NCI-H2227 (cell line): Measurements from ENCODE around the gene RCL1.
"Not testable (repeated sequence)": the region's sequence is repeated elsewhere in the genome, so short reads cannot be mapped to it uniquely, and the experiment has no call there.

Experiments
- DNase-seq: peaks from one replicate; lab custom pipeline; 2025; ENCODE audit not compliant: unreplicated experiment; lab: John Stamatoyannopoulos, UW

Gene RCL1, protein sequence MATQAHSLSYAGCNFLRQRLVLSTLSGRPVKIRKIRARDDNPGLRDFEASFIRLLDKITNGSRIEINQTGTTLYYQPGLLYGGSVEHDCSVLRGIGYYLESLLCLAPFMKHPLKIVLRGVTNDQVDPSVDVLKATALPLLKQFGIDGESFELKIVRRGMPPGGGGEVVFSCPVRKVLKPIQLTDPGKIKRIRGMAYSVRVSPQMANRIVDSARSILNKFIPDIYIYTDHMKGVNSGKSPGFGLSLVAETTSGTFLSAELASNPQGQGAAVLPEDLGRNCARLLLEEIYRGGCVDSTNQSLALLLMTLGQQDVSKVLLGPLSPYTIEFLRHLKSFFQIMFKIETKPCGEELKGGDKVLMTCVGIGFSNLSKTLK

DNA sequence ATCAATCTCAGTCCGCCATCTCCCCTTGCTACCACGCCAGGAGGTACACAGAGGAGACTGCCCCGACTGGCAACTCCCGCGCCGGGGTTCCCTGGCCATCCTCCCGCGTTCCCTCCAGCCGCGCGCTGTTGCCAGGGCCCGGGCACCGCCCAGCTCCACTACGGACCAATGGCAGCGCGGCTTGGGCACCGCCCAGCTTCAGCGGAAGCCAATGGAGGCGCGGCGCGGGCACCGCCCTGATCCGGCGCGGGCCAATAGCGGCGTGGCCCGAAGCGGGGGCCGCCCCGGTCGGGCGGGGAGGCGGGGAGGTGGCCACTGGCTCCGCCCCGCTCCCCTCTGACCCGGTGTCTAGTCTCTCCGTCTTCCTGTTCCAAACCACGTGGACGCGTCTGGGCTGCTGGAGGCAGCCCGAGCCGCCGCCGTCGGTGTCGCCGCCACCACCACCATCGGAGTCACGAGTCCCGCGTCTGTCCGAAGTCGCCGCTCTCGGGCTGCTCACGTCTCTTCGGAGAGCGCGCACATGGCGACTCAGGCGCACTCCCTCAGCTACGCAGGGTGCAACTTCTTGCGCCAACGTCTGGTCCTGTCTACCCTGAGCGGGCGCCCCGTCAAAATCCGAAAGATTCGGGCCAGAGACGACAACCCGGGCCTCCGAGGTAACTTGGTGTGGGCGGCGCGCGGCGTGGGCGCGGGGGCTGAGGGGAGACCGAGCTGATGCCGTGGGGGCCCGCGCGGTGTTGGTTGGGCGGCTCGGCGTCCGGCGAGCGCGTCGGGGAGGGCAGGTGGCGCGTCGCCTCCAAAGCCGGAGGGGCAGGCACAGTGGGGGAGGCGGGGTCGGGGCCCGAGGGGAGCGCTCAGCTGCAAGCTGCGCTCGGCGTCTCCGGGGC, at the start of gene RCL1:
Gene RCL1, plus strand, starts transcription at position 373 of the 887 bp plus-strand sequence. Its CDS starts 148 bp downstream, at position 521.
- DNase-seq: peak; percentile 98

DNA sequence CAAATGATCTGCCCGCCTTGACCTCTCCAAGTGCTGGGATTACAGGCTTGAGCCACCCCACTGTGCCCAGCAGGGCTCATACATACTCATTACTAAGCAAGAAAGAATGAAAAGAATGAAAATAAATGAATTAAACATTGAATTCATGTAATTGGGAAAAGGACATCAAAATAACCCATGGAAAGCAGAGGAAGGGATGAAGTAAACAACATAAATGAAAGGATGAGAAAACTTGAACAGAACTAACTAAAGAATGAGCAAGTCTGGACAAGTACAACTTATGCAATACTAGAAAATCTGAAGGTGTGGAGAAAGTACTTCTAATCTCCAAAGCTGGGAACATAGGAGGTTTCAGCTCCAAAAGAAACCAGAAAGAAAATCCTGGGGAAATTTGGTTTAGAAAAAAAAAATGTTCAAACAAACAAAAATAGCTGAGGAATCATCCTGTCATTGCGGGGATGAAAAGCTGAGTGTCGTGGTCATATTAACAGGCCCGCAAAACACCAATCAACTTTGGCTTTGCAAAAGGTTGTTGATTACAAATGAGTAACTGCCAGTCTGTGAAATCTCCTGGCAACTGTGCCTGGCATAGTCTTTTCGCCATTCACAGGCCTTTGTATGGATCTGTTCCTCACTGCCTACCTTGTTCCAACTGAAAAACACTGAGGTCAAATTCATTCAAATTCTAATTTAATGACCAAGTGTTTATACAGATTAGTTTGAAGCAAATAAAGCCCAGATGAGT, 49.4 kb upstream of the RCL1 start:
- no peak for DNase-seq

DNA sequence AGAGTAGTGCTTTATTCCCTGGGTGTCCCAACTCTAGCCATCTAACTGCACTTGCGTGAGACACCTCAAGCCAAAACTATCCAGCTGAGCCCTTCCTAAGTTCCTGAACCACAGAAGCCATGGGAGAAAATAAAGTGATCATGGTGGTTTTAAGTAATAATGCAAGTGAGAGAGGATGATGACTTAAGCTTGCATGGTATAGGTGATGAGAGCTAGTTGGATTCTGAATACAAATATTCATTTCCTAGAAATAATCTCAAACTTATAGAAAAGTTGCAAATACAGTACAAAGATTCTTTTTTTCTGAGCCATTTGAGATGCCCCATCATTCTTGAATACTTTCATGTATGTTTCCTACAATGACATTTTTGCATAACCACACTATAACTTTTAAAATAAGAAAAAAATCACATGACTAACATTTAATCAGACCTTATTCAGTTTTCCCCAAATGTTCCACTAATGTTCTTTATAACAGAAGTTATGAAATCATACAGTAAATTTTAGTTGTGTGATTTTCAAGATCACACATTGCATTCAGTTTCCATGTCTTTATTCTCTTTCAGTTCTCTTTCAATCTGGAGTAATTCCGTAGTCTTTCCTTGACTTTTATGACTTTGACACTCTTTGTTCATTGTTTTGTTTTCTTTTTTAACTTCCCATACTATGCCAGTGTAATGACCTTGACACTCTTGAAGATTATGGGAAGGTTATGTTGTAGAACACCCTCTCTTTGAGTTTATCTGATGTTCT, 46.3 kb upstream of the RCL1 start:
- DNase-seq: no peak

DNA sequence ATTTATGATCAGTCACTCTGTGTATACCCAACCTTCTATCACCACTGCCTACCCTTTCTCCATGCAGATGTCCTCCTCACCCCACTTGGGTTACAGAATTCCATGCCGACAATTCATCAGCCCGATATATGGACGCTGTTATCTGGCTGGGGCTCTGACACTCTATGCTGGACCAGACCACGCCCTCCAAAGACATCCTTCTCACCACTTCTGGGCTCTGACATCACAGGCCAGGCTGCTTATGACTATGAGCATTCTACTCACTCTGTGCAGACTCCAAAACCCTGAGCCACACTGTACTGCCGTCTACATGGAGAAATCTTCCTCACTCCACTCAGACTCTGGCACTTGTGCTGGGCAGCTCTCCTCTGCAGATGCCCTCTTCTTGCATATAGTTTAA, 44.1 kb upstream of the RCL1 start:
- no peak for DNase-seq

DNA sequence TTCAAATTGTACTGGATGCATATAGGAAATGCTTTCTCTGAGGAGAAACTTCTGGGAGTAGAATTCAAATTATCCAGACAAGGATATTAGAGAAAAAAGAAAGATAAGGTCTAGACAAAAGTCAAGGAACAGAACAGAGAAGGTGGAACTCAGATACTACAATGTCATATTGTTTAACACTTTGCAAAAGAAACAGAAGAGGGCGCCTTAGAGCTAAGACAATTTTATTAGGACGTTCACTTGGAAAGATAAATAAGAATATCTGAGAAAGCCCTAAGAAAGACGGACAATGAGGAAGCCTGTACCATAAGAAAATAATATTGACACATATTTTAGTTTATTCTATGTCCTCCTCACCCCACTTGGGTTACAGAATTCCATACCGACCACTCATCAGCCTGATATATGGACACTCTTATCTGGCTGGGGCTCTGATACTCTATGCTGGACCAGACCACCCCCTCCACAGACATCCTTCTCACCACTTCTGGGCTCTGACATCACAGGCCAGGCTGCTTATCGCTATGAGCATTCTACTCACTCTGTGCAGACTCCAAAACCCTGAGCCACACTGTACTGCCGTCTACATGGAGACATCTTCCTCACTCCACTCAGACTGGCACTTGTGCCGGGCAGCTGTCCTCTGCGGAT, 42.6 kb upstream of the RCL1 start:
- DNase-seq: peak; percentile 63

DNA sequence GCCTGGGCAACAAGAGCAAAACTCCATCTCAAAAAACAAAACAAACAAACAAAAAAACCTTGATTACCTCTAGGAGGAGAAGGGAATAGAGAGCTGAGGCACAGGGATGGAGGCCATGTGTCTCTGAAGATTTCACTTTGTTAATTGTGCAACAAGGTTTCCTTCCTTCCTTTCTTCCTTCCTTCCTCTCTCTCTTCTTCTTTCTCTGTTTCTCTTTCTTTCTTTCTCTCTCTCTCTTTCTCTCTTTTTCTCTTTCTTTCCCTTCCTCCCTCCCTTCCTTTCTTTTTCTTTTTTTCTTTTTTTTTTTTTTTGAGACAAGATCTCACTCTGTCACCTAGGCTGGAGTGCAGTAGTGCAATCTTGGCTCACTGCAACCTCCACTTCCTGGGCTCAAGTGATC, 38.2 kb upstream of the RCL1 start:
- DNase-seq: not testable (repeated sequence)

DNA sequence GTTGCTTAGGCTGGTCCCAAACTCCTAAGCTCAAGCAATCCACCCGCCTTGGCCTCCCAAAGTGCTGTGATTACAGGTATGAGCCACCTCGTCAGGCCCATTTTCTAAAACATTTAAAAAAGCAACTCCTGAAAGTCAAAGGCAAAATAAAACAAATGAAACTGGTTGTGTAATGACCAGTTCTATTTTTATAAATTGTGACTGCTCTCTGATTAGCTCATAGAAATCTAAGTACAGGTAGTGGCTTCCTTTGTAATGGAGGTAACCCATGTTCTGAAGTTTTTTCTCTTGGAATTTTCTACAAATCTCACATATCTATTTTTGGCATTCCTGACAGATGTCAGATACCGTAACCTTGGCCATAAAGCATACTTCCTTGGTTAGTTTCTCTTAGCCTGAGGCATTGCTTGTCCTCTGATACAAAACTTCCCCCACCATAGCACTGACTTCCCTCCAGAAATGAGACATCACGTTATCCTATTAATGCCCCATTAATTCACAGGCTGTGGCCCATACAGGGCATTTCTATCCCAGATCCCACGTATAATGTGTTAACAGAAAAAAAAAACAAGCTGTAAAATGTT, 37.6 kb upstream of the RCL1 start:
- no peak for DNase-seq

DNA sequence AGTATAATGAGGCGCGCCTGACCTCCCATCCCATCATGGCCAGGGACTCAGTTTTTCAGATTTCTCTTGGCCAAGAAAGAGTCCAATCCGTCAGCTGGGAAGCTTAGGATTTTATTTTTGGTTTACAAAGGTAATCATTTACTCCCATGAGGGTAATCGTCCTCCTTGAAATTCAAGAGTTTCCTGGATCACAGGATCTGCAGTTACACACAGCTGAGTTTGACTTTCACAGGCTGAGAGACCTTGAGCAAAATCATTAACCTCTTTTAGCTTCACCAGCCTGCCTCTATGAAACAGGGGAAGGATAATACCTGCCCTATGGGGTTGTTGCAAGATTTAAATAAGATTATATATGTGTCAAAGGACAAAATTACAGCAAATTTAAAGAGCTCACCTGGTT, 36.3 kb upstream of the RCL1 start:
- no peak for DNase-seq

DNA sequence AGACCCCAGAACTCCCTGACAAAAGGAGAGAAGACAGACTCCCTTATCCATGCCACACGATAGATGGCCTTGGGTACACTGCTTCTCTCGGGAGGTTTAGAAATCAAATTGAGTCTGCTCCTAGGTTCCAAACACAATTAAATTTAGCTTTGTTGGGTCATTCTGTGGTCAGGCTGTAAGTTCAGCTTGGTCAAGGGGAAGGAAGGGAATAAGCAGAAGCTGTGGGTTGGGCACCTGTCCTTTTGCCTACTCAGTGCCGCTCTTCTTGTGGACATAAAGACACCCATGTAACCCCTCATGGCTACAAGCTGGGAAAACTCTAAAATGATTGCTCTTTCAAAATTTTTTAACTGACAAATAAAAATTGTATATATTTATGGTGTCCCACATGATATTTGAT, 32.6 kb upstream of the RCL1 start:
- DNase-seq: no peak

DNA sequence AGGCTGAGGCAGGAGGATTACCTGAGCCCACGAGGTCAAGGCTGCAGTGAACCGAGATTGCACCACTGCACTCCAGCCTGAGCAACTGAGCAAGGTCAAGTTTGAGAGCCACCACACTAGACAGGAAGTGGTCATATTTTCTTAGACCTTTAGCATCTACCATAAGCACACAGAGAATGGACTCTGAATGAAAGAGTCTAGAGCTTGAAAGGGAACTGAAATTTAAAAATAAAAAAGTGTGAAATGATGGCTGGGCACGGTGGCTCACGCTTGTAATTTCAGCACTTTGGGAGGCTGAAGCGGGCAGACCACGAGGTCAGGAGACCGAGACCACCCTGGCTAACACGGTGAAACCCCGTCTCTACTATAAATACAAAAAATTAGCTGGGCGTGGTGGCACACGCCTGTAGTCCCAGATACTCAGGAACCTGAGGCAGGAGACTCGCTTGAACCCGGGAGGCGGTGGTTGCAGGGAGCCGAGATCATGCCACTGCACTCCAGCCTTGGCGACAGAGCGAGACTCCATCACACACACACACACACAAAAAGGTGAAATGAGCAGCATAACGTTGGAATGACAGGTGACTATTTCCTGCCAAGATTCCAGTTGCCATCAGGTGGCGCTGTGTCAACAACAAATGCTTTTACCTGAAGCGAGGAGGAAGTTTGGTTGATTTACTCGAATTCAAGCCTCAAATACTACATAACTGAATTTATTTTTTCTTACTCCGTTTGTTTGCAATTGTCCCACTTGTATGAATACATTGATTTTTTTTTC, 30.4 kb upstream of the RCL1 start:
- peak; percentile 65 for DNase-seq

DNA sequence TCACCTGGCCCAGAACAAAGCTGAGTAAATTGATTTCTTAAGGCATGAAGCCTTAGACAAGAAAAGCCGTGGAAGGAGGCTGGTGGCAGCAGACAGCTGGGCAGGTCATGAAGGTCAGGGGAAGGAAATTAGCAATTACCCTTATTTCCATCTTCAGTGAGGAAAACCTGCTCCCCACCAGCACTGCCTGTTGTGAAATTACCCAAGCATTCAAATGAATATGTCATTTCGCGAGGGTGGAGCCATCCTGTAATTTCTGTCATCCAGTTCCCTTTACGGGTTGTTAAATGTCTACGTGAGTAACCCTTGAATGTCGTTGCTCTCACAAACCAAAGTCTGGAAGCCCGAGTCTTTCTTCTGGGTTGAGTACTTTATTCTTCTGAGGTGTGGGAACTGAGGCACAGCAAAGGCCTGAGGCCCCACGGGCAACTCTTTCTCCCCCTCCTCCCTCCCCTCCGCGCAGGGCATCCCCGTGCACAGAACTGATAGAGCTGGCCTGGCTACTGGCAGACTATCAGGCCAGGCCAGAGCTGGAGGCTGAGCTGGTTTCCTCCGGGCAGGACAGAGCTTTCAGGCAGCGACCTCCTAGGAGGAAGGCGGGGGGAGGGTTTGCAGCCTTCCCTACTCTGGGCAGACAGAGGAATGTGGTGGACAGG, 29.7 kb upstream of the RCL1 start:
- no peak for DNase-seq

DNA sequence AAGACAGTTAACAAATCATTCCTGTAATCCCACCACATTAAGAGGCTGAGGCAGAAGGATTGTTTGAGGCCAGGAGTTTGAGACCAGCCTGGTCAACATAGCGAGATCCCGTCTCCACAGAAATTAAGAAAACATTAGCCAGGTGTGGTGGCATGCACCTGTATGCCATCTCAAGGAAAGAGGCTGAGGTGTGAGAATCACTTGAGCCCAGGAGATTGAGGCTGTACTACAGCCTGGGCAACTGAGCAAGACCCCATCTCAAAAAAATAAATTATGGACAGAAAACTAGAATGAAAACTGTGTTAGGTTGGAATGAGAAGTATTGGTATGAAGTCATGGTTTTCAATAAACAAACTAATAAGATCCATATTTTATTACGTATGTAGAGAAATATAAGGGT, 28.7 kb upstream of the RCL1 start:
- DNase-seq: no peak

DNA sequence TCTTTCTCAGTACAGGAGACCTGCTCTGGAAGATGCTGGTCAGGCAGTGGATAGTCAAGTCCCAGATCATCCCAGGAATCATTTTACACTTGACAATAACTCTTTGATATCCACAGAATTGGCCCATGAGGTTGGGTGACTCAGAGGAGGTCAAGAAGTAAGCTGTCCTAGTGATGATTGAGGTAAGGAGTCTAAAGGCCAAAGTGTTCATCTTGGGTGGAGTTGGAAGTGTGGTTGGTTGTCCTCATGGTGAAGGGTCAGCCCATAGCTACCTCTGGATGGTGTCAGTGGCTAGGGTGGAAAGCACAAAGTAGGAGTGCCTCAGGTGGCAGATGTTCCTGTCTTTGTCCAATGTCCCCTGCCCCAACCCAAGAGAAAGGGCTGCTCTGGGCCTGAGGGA, 24.1 kb upstream of the RCL1 start:
- no peak for DNase-seq

DNA sequence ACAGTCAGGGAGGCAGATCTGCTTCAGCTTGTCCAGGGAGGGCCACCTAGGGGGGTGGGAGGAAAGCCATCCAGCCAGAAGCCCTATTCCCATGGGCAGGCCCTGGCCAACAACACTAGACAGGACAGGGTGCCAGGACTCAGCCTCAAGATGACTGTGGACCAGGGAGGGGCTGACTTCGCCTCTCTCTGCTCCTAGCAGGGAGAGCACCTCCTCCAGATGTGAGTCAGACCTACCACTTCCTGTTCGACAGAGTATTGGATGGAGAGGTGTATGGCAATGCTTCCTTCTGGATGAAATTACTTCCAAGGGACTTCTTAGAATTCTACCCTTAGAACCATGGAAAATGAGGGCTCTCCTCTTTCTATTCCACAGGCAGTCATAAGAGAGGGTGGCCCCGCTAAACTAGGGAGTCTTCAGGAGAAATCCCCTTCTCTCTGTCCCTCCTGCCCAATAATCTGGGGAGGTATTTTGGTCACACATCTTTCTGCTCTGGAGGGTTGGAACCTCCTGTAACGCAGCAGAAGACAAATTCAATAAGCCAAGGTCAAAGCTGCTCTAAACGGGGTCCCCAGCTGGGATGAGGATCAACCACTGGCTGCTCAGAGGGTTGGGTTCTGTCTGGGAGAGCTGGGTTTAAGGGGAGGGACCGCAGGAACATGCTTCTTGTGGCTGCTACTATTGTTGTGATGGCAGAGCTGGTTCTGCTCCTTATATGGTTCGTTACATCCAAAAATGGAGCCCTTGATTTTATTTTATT, 23.2 kb upstream of the RCL1 start:
- no peak for DNase-seq

DNA sequence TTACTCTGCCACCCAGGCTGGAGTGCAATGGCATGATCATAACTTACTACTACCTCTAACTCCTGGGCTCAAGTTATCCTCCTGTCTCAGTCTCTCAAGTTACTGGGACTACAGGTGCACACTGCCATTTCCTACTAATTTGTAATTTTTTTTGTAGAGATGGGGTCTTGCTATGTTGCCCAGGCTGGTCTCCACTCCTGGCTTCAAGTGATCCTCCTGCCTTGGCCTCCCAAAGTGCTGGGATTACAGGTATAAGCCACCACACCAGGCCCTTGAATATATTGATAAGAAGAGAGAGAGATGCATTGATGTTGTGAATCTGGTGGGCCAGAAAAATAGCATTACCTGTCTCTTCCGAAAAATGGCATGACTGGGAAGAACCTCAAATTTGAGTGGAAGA, 21.0 kb upstream of the RCL1 start:
- no peak for DNase-seq

DNA sequence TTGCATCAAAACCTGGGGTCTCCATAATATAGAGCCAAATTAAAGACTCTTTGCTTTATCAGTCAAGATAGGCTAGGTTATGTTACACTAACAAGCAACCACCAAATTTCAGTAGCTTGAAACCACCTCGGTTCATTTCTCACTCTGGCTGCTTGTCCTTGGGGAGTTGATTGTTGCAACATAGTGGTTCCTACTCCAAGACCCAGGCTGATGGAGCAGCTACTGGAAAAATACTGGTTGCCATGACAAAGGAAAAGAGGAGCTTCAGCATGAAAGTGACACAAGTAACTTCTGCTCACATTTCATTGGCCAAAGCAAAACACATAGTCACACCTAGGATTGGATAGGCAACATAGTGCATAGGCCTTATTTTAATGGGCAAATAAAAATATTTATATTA, 18.5 kb upstream of the RCL1 start:
- DNase-seq: no peak

DNA sequence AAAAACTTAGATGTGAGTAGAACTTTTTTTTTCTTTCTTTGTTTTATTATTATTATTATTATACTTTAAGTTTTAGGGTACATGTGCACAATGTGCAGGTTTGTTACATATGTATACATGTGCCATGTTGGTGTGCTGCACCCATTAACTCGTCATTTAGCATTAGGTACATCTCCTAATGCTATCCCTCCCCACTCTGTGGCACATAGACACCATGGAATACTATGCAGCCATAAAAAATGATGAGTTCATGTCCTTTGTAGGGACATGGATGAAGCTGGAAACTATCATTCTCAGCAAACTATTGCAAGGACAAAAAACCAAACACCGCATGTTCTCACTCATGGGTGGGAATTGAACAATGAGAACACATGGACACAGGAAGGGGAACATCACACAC, 17.8 kb upstream of the RCL1 start:
- DNase-seq: not testable (repeated sequence)

DNA sequence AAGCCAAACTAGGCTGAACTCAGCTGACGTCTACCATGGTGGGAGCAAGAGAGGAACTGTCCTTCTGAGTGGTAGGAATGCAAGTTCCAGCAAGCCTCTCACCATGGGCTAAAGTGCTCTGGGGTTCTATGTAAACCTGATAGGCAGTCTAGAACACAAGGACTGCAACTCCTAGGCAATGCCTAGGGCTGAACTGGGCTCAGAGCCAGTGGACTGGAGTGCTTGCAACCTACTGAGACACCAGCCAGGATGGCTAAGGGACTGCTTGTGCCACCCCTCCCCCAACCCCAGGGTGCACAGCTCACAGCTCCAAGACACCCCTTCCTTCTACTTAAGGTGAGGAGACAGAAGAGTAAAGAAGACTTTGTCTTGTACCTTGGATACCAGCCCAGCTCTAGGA, 12.1 kb upstream of the RCL1 start:
- DNase-seq: no peak
